Hepatocyte (in vitro differentiated cells): Measurements from ENCODE around the gene DOCK7.
"Not testable (repeated sequence)": the region's sequence is repeated elsewhere in the genome, so short reads cannot be mapped to it uniquely, and the experiment has no call there.

Source experiments
- CTCF ChIP-seq: fragments of 200-600 bp; sonication (generic); IDR thresholded peaks from 2 replicates; pipeline ENCODE4 v1.5.1; 2016; ENCODE audit warnings: antibody characterized with exemption, mild to moderate bottlenecking; ENCODE audit not compliant: poor library complexity
- EZH2 ChIP-seq: fragments of 200-600 bp; sonication (generic); IDR thresholded peaks from 2 replicates; pipeline ENCODE4 v1.6.1; 2016; ENCODE audit warnings: antibody characterized with exemption, mild to moderate bottlenecking, borderline replicate concordance
- EZH2phosphoT487 ChIP-seq: fragments of 200-600 bp; sonication (generic); IDR thresholded peaks from one replicate; pipeline ENCODE4 v1.6.1; 2018; ENCODE audit warnings: antibody characterized with exemption, mild to moderate bottlenecking, low read depth, moderate library complexity; ENCODE audit not compliant: unreplicated experiment, severe bottlenecking

- not testable (repeated sequence) for TF ChIP-seq EZH2, CTCF, EZH2phosphoT487
These were observed 77.6 kb downstream of the DOCK7 start for GRCh38 chr1:62610588-62610987.
